Superior temporal gyrus (tissue), 1 donor: ENCODE results near the gene RHEBL1.

ENCODE experiments used
- DNase-seq: peaks from one replicate; pipeline ENCODE4 v3.0.0-alpha.2; 2016; ENCODE audit errors: extremely low spot score

The RHEBL1 gene

GRCh38 chr12:49054524-49054923, 15.3 kb downstream of the RHEBL1 start:
- DNase-seq, result no peak

GRCh38 chr12:49054096-49054495, 15.7 kb downstream of the RHEBL1 start:
- DNase-seq, result no peak

- no peak for DNase-seq
Measured at GRCh38 chr12:49052451-49053208, 17.1 kb downstream of the RHEBL1 start.

GRCh38 chr12:49051777-49052438, 17.9 kb downstream of the RHEBL1 start:
- no peak for DNase-seq

GRCh38 chr12:49051373-49051764, 18.4 kb downstream of the RHEBL1 start:
- DNase-seq, result no peak

- DNase-seq, result no peak
Measured at GRCh38 chr12:49050507-49051372, 19.0 kb downstream of the RHEBL1 start.

GRCh38 chr12:49049566-49050224, 20.1 kb downstream of the RHEBL1 start:
- no peak for DNase-seq

- DNase-seq, result no peak
Measured at GRCh38 chr12:49048953-49049352, 20.8 kb downstream of the RHEBL1 start.

GRCh38 chr12:49046129-49046895, 23.5 kb downstream of the RHEBL1 start:
- DNase-seq, result no peak

- no peak for DNase-seq
Measured at GRCh38 chr12:49044660-49045059, 25.1 kb downstream of the RHEBL1 start.

- DNase-seq, result peak; percentile 43
Measured at GRCh38 chr12:49043856-49044258, 25.9 kb downstream of the RHEBL1 start.

- DNase-seq, result no peak
Measured at GRCh38 chr12:49043241-49043640, 26.5 kb downstream of the RHEBL1 start.

- DNase-seq, result no peak
Measured at GRCh38 chr12:49041881-49042484, 27.8 kb downstream of the RHEBL1 start.

GRCh38 chr12:49041036-49041880, 28.5 kb downstream of the RHEBL1 start:
- DNase-seq, result no peak

- no peak for DNase-seq
Measured at GRCh38 chr12:49040364-49040855, 29.4 kb downstream of the RHEBL1 start.

- no peak for DNase-seq
Measured at GRCh38 chr12:49039421-49040363, 30.1 kb downstream of the RHEBL1 start.

- DNase-seq, result no peak
Measured at GRCh38 chr12:49038291-49038955, 31.4 kb downstream of the RHEBL1 start.

- no peak for DNase-seq
Measured at GRCh38 chr12:49037947-49038237, 31.9 kb downstream of the RHEBL1 start.
